GM18502 (cell line): ENCODE measurements around the gene AMMECR1.
"Not testable (repeated sequence)": the region's sequence is repeated elsewhere in the genome, so short reads cannot be mapped to it uniquely, and the experiment has no call there.

Source experiments
- ATAC-seq: cut with Tn5 transposase; IDR thresholded peaks from one replicate; pipeline ENCODE4 v1.9.1; 2021; ENCODE audit warnings: mild to moderate bottlenecking; ENCODE audit not compliant: unreplicated experiment, poor library complexity

AMMECR1 gene

DNA sequence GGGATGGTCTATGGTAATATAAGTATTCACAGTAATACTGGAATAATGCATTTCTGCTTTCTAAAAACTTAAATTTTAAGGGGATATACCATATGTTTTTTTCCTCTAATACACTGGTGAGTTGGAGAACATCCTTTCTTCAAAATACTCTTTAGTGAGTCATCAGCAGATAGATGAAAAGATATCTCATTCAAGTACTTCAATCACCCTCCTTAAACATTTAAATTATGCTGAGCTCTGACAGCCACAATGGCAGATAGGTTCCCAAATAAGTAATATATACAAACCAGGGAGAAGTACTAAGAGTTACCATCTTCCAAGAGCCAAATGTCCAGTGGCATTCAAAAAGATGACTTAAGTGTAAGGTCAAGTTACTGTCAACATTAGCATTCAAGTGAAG lies 52.2 kb downstream of the AMMECR1 start:
- no peak for ATAC-seq

DNA sequence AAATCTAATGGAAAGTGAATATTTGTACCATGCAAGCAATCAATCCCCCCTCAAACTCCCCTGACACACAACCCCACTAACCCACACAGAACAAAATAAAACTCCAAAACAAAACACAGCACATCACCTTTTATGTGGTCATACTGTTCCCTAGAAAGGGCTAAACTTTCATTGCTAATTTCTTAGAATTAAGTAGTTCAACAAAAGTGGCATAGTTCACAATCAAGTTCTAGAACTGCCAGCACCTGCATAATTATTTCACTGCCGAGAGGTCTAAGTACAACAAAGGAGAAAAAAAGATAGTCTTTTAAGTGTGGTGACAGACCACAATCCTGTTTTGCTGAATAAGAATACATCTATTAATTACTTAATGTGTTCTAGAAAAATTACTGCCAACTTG lies 58.8 kb downstream of the AMMECR1 start:
- no peak for ATAC-seq

GRCh38 chrX:110258552-110258951 lies 59.3 kb downstream of the AMMECR1 start:
- no peak for ATAC-seq

GRCh38 chrX:110257889-110258288 lies 60.0 kb downstream of the AMMECR1 start:
- ATAC-seq = no peak

GRCh38 chrX:110252711-110253110 lies 65.2 kb downstream of the AMMECR1 start:
- no peak for ATAC-seq

GRCh38 chrX:110251961-110252360 lies 65.9 kb downstream of the AMMECR1 start:
- ATAC-seq = no peak

GRCh38 chrX:110251526-110251925 lies 66.4 kb downstream of the AMMECR1 start:
- no peak for ATAC-seq

- no peak for ATAC-seq
These were observed 67.0 kb downstream of the AMMECR1 start for GRCh38 chrX:110250847-110251246.

DNA sequence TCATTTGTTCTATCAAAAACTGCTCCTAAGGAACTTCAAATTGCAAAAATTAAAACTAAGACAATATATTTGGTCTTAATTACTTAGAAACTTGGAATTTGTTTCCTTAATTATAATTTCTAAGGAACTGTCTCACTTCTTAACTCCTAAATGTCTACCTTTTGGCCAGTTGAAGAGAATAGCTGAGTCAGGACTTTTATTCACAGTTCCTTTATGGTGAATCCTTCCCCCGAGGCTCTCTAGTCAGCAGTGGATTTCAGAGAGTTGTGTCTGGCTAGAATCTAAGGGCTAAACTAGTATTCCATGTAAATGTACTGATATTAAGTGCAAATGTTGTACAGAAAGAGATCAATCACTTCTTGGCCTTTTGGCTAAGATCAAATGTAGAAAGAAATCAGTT lies 69.3 kb downstream of the AMMECR1 start:
- no peak for ATAC-seq

- ATAC-seq = no peak
These were observed 72.9 kb downstream of the AMMECR1 start for GRCh38 chrX:110245011-110245410.

GRCh38 chrX:110242371-110242770 lies 75.5 kb downstream of the AMMECR1 start:
- no peak for ATAC-seq

GRCh38 chrX:110241816-110242215 lies 76.1 kb downstream of the AMMECR1 start:
- ATAC-seq = no peak

- not testable (repeated sequence) for ATAC-seq
These were observed 79.6 kb downstream of the AMMECR1 start for GRCh38 chrX:110238259-110238658.

DNA sequence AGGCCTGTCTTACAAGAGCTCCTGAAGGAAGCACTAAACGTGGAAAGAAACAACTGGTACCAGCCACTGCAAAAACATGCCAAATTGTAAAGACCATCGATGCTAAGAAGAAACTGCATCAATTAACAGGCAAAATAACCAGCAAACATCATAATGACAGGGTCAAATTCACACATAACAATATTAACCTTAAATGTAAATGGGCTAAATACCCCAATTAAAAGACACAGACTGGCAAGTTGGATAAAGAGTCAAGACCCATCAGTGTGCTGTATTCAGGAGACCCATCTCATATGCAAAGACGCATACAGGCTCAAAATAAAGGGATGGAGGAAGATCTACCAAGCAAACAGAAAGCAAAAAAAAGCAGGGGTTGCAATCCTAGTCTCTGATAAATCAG lies 86.4 kb downstream of the AMMECR1 start:
- not testable (repeated sequence) for ATAC-seq

DNA sequence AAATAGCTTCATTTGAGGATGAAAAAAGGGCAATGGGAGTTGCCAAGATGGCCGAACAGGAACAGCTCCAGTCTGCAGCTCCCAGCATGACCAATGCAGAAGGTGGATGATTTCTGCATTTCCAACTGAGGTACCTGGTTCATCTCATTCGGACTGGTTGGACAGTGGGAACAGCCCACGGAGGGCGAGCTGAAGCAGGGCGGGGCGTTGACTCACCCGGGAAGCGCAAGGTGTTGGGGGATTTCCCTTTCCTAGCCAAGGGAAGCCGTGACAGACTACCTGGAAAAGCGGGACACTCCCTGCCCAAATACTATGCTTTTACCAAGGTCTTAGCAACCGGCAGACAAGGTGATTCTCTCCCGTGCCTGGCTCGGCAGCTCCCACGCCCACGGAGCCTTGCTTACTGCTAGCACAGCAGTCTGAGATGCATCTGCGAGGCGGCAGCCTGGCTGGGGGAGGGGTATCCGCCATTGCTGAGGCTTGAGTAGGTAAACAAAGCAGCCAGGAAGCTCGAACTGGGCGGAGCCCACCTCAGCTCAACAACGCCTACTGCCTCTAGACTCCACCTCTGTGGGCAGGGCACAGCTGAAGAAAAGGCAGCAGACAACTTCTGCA lies 88.3 kb downstream of the AMMECR1 start:
- ATAC-seq = not testable (repeated sequence)

DNA sequence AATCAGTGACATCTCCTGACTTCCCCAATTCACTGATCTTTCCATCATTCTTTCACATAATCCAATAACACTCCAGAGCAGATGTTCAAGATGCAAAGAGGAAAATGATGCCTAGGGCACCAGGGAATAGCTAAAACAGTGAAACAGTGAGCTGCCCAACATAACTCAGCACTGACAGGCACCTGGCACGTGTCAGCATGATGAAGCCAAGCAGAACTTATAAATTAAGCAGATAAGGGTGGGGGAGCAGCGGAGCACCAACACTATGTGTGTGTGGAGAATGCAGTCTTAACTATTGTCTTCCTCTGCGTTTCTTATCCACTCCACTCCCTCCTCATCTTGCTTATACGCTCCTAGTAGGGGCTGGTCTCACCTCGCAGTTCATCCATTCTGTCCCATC lies 89.4 kb downstream of the AMMECR1 start:
- ATAC-seq = no peak

DNA sequence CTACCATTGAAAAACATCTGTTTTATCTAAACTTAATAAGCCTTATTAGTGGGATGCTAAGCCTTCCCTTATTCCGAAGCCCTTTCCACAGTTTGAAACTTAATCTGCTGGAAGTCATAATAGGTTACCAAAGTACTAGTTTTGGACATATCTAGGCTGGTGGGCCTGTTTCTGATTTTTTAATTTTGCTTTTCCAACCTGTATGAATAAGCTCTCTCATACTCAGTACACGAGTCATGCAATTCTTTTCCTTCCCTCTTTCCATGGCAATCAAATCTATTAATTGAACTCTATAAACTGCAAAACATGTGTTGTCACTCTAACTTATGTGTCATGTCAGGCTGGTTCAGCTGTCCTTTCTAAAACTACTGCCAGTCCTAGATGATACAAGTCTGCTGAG lies 91.0 kb downstream of the AMMECR1 start:
- ATAC-seq = no peak

DNA sequence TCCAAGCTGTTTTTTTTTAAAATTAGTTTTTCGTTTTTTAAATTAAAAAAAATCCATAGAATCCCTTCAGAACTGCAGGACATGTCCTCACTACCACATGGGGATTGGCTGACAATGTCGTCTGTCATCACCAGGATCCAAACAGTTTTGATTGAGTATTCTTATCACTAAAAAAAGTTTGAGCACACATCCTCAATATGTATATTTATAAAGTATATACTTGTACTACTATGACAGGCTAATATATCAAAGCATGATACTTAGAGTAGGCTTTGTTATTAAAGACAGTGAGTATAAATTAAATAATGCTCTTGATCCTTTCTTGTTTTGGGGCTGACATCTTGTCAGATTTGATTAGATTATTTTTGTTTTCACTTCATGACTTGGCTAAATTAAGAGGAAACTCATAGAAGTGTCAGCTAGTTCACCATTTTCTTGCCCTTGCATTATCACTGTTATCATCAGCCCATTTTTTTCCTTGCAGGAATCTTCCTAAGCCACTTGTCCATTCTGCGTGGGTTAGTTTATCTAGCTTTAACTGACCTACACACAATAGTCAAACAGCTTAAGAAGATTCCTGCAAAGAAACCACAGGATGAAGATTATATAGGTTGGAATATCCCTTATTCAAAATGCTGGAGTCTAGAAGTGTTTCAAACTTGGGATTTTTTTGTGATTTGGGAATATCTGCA lies 92.8 kb downstream of the AMMECR1 start:
- no peak for ATAC-seq

DNA sequence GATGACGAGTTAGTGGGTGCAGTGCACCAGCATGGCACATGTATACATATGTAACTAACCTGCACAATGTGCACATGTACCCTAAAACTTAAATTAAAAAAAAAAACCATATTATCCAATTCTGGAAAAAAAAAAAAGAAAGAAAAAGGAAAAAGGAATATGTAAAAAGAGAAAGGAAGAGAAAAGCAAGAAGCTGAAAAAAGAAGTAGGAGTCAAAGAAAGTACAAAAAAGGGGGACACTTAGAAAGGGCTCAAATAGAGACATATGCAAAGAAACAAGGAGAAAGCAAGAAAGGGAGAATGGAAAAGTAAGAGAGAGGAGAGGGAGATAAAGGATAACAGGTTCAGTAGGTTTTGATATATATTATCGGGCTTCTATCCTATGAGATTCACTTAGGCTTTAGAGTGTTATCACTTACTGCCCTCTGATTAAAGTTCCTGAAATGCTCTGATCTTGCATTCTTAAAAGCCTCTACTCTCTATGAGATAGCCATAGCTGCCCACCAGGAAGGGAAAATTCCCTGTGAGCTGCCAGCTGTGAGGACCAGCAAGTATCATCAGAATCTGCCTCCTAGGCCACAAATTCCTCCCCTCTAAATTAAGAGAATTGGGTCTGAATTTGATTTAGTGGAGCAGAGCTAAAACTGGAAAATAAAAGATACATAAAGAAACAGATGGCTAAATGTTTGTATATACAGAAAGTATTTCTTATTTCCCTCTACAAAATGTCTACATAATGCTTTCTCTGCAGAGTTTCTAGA lies 95.2 kb downstream of the AMMECR1 start:
- no peak for ATAC-seq

- no peak for ATAC-seq
These were observed 98.0 kb downstream of the AMMECR1 start for GRCh38 chrX:110219920-110220319.

- ATAC-seq = no peak
These were observed 99.3 kb downstream of the AMMECR1 start for GRCh38 chrX:110218591-110218990.
